Ishikawa (cell line): Measurements from ENCODE around the gene ARSA.

Experiments
- CEBPB ChIP-seq: IDR thresholded peaks from 2 replicates; pipeline ENCODE4 v1.6.1; 2012
- CREB1 ChIP-seq: IDR thresholded peaks from 2 replicates; pipeline ENCODE4 v1.6.1; 2012; ENCODE audit warnings: low read depth
- EGR1 ChIP-seq: IDR thresholded peaks from 2 replicates; pipeline ENCODE4 v1.6.1; 2012
- EP300 ChIP-seq: IDR thresholded peaks from 2 replicates; pipeline ENCODE4 v1.6.1; 2012; ENCODE audit warnings: borderline replicate concordance
- FOXM1 ChIP-seq: IDR thresholded peaks from 2 replicates; pipeline ENCODE4 v1.6.1; 2012; ENCODE audit warnings: low read depth, borderline replicate concordance
- NFIC ChIP-seq: IDR thresholded peaks from 2 replicates; pipeline ENCODE4 v1.6.1; 2012
- RAD21 ChIP-seq: IDR thresholded peaks from 2 replicates; pipeline ENCODE4 v1.6.1; 2012; ENCODE audit warnings: low read depth
- TAF1 ChIP-seq: IDR thresholded peaks from 2 replicates; pipeline ENCODE4 v1.6.1; 2012; ENCODE audit warnings: low read depth, mild to moderate bottlenecking
- TCF12 ChIP-seq: IDR thresholded peaks from 2 replicates; pipeline ENCODE4 v1.6.1; 2012; ENCODE audit warnings: low read depth
- TEAD4 ChIP-seq: IDR thresholded peaks from 2 replicates; pipeline ENCODE4 v1.6.1; 2012
- YY1 ChIP-seq: IDR thresholded peaks from 2 replicates; pipeline ENCODE4 v1.6.1; 2012; ENCODE audit warnings: low read depth
- ZBTB7A ChIP-seq: IDR thresholded peaks from 2 replicates; pipeline ENCODE4 v1.6.1; 2012; ENCODE audit warnings: low read depth
- TF ChIP-seq, protein P1 (sequence below): IDR thresholded peaks from 2 replicates; pipeline ENCODE4 v1.6.1; 2012; ENCODE audit warnings: low read depth, mild to moderate bottlenecking
- TF ChIP-seq, protein P2 (sequence below): IDR thresholded peaks from 2 replicates; pipeline ENCODE4 v1.6.1; 2012
- TF ChIP-seq, protein P3 (sequence below): IDR thresholded peaks from 2 replicates; pipeline ENCODE4 v1.6.1; 2012

ARSA gene

DNA sequence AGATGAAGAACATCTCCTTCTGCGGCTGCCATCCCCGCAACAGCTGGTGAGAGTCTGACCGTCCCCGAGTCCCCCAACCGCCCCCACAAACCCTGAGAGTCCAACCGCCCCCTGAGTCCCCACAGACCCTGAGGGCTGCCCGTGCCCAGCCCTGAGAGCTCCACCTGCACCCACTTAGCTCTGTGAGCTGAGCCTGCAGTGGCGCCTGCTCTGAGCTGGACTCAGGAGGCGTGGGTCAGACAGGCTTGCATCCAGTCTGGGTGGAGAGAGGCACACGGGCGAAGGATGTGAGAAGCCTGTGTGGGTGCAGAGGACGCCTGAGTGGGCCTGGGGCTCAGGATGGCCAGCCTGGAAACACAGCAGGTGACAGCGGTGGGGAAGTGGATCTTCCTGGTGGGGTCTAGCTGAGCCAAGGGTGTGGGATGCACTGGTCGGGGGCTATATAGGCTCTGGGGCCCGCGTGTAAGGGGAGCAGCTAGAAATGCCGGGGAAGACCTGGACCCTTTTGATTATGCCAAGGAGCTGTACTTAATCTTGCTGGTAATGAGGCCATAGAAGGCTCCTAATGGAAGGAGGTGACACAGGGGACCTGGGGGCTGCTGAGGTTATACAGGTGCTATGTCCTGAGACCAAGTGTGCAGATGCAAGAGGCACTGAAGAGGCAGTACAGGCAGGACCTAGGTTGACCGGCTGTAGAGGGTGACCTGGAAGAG lies 20.9 kb downstream of the ARSA start:
- TF ChIP-seq EP300 (no peak), TEAD4 (no peak), EGR1 (no peak), CEBPB (no peak), CREB1 (no peak), FOXM1 (no peak), RAD21 (no peak), TCF12 (no peak), ZBTB7A (no peak), NFIC (no peak), TAF1 (no peak), YY1 (no peak)
- TF ChIP-seq, protein P1, sequence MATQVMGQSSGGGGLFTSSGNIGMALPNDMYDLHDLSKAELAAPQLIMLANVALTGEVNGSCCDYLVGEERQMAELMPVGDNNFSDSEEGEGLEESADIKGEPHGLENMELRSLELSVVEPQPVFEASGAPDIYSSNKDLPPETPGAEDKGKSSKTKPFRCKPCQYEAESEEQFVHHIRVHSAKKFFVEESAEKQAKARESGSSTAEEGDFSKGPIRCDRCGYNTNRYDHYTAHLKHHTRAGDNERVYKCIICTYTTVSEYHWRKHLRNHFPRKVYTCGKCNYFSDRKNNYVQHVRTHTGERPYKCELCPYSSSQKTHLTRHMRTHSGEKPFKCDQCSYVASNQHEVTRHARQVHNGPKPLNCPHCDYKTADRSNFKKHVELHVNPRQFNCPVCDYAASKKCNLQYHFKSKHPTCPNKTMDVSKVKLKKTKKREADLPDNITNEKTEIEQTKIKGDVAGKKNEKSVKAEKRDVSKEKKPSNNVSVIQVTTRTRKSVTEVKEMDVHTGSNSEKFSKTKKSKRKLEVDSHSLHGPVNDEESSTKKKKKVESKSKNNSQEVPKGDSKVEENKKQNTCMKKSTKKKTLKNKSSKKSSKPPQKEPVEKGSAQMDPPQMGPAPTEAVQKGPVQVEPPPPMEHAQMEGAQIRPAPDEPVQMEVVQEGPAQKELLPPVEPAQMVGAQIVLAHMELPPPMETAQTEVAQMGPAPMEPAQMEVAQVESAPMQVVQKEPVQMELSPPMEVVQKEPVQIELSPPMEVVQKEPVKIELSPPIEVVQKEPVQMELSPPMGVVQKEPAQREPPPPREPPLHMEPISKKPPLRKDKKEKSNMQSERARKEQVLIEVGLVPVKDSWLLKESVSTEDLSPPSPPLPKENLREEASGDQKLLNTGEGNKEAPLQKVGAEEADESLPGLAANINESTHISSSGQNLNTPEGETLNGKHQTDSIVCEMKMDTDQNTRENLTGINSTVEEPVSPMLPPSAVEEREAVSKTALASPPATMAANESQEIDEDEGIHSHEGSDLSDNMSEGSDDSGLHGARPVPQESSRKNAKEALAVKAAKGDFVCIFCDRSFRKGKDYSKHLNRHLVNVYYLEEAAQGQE: no peak
- TF ChIP-seq, protein P2, sequence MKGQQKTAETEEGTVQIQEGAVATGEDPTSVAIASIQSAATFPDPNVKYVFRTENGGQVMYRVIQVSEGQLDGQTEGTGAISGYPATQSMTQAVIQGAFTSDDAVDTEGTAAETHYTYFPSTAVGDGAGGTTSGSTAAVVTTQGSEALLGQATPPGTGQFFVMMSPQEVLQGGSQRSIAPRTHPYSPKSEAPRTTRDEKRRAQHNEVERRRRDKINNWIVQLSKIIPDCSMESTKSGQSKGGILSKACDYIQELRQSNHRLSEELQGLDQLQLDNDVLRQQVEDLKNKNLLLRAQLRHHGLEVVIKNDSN: no peak
- TF ChIP-seq, protein P3, sequence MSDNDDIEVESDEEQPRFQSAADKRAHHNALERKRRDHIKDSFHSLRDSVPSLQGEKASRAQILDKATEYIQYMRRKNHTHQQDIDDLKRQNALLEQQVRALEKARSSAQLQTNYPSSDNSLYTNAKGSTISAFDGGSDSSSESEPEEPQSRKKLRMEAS: no peak

DNA sequence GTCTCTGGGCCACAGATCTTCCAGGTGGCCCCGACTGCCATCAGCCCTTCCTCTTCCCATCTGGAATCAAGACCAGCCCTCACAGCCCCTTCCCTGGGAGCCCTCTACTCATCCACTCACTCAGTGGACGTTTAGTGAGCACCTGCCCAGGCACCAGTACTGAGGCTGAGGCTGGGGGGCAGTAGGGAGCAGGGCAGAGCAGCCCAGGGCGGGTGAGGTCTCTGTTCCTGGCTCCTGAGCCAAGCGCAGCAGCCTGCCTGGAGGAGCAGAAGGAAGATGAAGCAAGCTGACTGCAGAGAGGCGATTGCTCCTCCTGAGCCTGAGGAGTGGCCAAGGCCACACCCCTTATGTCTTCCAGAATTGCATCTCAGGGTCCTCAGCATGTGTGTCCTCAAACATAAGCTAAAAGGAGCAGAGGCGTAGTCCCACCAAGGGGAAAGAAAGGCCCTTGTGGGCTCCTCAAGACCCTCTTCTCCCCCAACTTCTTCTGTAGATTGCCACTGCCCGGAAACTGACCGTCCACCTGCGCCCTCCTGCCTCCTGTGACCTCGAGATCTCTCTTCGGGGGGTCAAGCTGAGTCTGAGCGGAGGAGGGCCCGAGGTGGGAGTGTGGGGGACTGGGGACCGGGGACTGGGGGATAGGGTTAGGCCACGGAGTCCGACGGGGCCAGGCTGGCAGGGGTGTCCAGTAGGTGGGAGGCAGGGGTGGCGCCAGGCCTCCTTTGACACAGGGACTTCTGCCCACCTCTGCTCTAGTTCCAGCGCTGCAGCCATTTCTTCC lies 21.6 kb downstream of the ARSA start:
- TF ChIP-seq EP300 (no peak), RAD21 (no peak), TCF12 (no peak), EGR1 (no peak), ZBTB7A (no peak), CEBPB (no peak), YY1 (no peak), CREB1 (no peak), TEAD4 (no peak), TAF1 (no peak), NFIC (no peak), FOXM1 (no peak)
- TF ChIP-seq, protein P3: no peak
- TF ChIP-seq, protein P1: no peak
- TF ChIP-seq, protein P2: no peak

DNA sequence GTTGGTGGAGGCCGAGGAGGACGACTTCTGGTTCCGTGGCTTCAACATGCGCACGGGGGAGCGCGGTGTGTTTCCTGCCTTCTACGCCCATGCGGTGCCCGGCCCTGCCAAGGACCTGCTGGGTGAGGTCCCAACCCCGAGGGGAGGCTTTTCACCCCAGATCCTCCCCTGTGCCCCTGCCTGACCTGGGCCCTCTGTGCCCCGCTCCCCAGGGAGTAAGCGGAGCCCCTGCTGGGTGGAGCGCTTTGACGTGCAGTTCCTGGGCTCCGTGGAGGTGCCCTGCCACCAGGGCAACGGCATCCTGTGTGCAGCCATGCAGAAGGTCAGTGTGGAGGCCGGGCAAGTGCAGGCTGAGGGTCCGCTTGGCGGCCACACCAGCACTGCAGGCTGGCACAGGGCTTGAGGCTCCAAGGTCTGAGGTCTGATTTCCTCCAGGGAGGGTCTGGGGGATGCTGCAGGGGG lies 22.3 kb downstream of the ARSA start:
- TF ChIP-seq, protein P3: no peak
- TF ChIP-seq EP300 (no peak), RAD21 (no peak), TAF1 (no peak), CEBPB (no peak), NFIC (no peak), YY1 (no peak), TCF12 (no peak), EGR1 (no peak), FOXM1 (no peak), ZBTB7A (no peak), CREB1 (no peak), TEAD4 (no peak)
- TF ChIP-seq, protein P2: no peak
- TF ChIP-seq, protein P1: no peak
